Activated CD8-positive, alpha-beta T cell treated with anti-CD3 and anti-CD28 coated beads for 36 hours (primary cell): ENCODE results near the gene F10. TPM values are rescaled to one million over a fixed set of nuclear protein-coding genes. Genes with fewer than 3 reads are reported as not detected.
"Not testable (repeated sequence)": the region's sequence is repeated elsewhere in the genome, so short reads cannot be mapped to it uniquely, and the experiment has no call there.

ENCODE experiments used
- ATAC-seq: fragments of 200-7000 bp; cut with Tn5 transposase; one replicate; pipeline ENCODE4 v1.10.0; 2021; ENCODE audit warnings: mild to moderate bottlenecking, moderate library complexity
- CTCF ChIA-PET: fragments of 350-600 bp; sonication (Branson Sonifier 250); formaldehyde crosslinking; loops from one replicate; lab custom pipeline; 2021; ENCODE audit warnings: antibody characterized with exemption; lab: Charles Lee
- POLR2A ChIA-PET: fragments of 350-600 bp; sonication (Branson Sonifier 250); formaldehyde crosslinking; loops from one replicate; lab custom pipeline; 2021; ENCODE audit warnings: antibody characterized with exemption; lab: Charles Lee
- DNase-seq: peaks from one replicate; pipeline ENCODE4 v3.0.0-alpha.2; 2020
- H3K27ac Mint-ChIP-seq: one replicate; pipeline ENCODE4 v1.8.0; 2021; ENCODE audit warnings: mild to moderate bottlenecking, mixed read lengths
- H3K27me3 Mint-ChIP-seq: one replicate; pipeline ENCODE4 v1.8.0; 2021; ENCODE audit warnings: mixed read lengths
- H3K36me3 Mint-ChIP-seq: one replicate; pipeline ENCODE4 v1.8.0; 2021; ENCODE audit warnings: low read depth, mixed read lengths
- H3K4me1 Mint-ChIP-seq: one replicate; pipeline ENCODE4 v1.8.0; 2021; ENCODE audit warnings: low read depth, mixed read lengths
- H3K4me3 Mint-ChIP-seq: one replicate; pipeline ENCODE4 v1.8.0; 2021; ENCODE audit warnings: mild to moderate bottlenecking, moderate library complexity, mixed read lengths
- H3K9me3 Mint-ChIP-seq: one replicate; pipeline ENCODE4 v1.8.0; 2021; ENCODE audit warnings: mixed read lengths
- CTCF ChIP-seq: fragments of 200-600 bp; IDR thresholded peaks from one replicate; pipeline ENCODE4 v1.8.0; 2022; ENCODE audit warnings: antibody characterized with exemption, mild to moderate bottlenecking
- intact Hi-C: fragments of 100-400 bp; cut with micrococcal nuclease; formaldehyde crosslinking; loops from one replicate; pipeline ENCODE4 v1.10.0; 2022
- total RNA-seq, 2 experiments: library from RNA; stranded (reverse); gene quantifications; one replicate each; pipeline ENCODE4 v1.2.3, GENCODE V29; 2021

Gene F10
- total RNA-seq, 2 experiments from 2014 or later, result not detected

GRCh38 chr13:113109151-113110047 is 13.2 kb upstream of the F10 start:
- TF ChIP-seq CTCF, result no peak
- peak overlapping the region; percentile 52 for H3K4me3 Mint-ChIP-seq
- ChIA-PET POLR2A (interaction anchor here (0.9 kb wide), 1 partner anchor 45 kb away, joined by 5 read pairs; no protein-coding TSS in a partner anchor), CTCF (no interaction called here)
- ATAC-seq (peak; percentile 41), DNase-seq (peak; percentile 44)
- intact Hi-C loops, result no loop called here
- H3K36me3 Mint-ChIP-seq, result peaks cover 2% of the 10 kb centered on the region
- H3K27ac Mint-ChIP-seq, result peak overlapping the region; percentile 75
- H3K9me3 Mint-ChIP-seq, result no peaks in the 10 kb centered on the region
- H3K27me3 Mint-ChIP-seq, result peaks cover 3% of the 10 kb centered on the region
- H3K4me1 Mint-ChIP-seq, result peaks cover 4% of the 10 kb centered on the region

DNA sequence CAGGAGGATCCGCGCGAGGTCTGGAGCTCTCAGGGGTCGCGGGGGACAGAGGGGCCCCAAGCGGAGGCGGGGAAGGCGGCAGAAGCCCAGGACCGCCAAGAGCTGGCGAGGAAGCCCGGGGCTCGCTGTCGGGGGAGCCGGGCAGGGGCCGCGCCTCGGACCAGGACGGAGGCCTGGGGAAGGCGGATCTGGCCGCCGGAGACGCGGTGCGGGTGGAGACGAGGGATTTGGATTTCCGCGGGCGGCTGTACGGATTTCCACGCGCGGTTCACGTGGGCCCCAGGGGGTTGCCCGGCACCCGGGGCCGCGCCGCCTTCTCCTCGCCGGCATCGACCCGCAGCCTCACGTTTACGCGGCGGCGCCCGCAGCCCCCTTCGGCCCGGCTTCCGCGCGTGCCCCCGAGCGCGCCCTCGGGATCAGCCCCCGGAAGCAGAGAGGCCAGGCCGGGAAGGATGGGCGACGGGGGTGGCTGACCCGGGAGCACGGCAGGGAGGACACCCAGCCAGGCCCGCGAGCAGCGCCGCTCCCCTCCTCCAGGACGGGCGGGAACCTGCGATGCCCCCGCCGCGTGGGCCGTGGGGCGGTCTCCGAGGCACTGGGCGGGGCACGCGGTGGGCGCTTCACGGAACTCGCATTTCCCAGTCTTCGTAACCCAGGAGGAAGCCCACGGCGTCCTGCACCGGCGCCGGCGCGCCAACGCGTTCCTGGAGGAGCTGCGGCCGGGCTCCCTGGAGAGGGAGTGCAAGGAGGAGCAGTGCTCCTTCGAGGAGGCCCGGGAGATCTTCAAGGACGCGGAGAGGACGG is 12.3 kb upstream of the F10 start:
- peak; percentile 43 for ATAC-seq
- TF ChIP-seq CTCF, result no peak
- Mint-ChIP-seq H3K36me3 (peaks cover 2% of the 10 kb centered on the region), H3K4me3 (peak overlapping the region; percentile 37), H3K27ac (no peak overlapping the region), H3K4me1 (peaks cover 4% of the 10 kb centered on the region), H3K27me3 (peaks cover 3% of the 10 kb centered on the region), H3K9me3 (no peaks in the 10 kb centered on the region)
- ChIA-PET CTCF (no interaction called here), POLR2A (interaction anchor here (0.9 kb wide), 1 partner anchor 44 kb away, joined by 5 read pairs; no protein-coding TSS in a partner anchor)
- DNase-seq, result peak; percentile 22
- intact Hi-C loops, result no loop called here

DNA sequence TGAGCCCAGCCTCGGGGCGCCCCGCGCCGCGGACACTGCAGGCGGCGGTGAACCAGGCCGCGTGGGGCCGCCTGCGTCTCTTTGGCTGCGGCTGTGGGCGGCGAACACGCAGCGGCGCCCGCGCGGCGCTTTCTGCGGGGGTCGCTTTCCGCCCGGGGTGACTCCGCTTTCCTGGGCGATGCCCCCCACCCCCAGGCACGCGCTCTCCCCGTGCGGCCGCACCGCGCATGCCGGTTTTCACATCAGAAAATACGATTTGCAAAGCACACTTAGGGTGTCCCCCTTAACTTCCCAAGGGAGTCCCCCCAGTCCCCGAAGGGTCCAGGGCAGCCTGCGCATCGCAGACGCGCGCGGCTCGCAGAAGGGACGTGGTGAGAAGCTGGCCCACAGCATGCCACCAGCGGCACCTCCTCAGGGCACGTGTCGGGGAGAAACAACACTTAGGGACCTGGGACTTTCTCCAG is 11.7 kb upstream of the F10 start:
- H3K4me3 Mint-ChIP-seq, result peak overlapping the region; percentile 37
- intact Hi-C loops, result no loop called here
- no peak overlapping the region for H3K27ac Mint-ChIP-seq
- CTCF ChIA-PET, result no interaction called here
- H3K9me3 Mint-ChIP-seq, result no peaks in the 10 kb centered on the region
- peaks cover 3% of the 10 kb centered on the region for H3K27me3 Mint-ChIP-seq
- H3K36me3 Mint-ChIP-seq, result peaks cover 2% of the 10 kb centered on the region
- ATAC-seq (peak; percentile 13), DNase-seq (no peak)
- H3K4me1 Mint-ChIP-seq, result peaks cover 4% of the 10 kb centered on the region
- POLR2A ChIA-PET, result no interaction called here
- no peak for TF ChIP-seq CTCF

DNA sequence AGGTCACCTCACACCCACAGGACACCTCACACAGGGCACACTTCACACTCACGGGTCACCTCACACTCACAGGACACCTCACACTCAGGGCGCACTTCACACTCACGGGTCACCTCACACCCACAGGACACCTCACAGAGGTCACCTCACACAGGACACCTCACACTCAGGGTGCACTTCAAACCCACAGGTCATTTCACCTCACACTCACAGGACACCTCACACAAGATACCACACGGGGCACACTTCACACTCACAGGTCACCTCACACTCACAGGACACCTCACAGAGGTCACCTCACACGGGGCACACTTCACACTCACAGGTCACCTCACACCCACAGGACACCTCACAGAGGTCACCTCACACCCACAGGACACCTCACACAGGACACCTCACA is 10.8 kb upstream of the F10 start:
- H3K27ac Mint-ChIP-seq, intact Hi-C loops, H3K27me3 Mint-ChIP-seq, H3K36me3 Mint-ChIP-seq, H3K4me3 Mint-ChIP-seq, CTCF ChIA-PET, DNase-seq, H3K4me1 Mint-ChIP-seq, ATAC-seq, H3K9me3 Mint-ChIP-seq, POLR2A ChIA-PET: not testable (repeated sequence)

DNA sequence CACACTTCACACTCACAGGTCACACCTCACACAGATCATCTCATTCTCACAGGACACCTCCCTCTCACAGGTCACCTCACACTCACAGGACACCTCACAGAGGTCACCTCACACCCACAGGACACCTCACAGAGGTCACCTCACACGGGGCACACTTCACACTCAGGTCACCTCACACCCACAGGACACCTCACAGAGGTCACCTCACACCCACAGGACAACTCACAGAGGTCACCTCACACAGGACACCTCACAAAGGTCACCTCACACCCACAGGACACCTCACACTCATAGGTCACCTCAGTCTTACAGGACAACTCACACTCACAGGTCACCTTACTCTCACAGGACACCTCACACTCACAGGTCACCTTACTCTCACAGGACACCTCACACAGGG is 10.1 kb upstream of the F10 start:
- H3K4me1 Mint-ChIP-seq, ATAC-seq, H3K9me3 Mint-ChIP-seq, CTCF ChIA-PET, DNase-seq, H3K27ac Mint-ChIP-seq, H3K36me3 Mint-ChIP-seq, intact Hi-C loops, H3K27me3 Mint-ChIP-seq, POLR2A ChIA-PET, H3K4me3 Mint-ChIP-seq: not testable (repeated sequence)
